CD4-positive, alpha-beta T cell treated with Interleukin-2 at 100 ng/mL for 4 hours (primary cell): ENCODE results near the gene UBQLNL.

Experiments
- DNase-seq: peaks from one replicate; pipeline ENCODE4 v3.0.0-alpha.2; 2020; ENCODE audit warnings: low spot score

The UBQLNL gene

GRCh38 chr11:5516599-5516998, at the start of gene UBQLNL:
UBQLNL (minus strand) TSS chr11:5516699; CDS start chr11:5516441, 258 bp downstream.
- DNase-seq = no peak

- no peak for DNase-seq
These were observed 47.9 kb upstream of the UBQLNL start for GRCh38 chr11:5564259-5565019.

- DNase-seq = no peak
These were observed 41.3 kb upstream of the UBQLNL start for GRCh38 chr11:5557751-5558150.

- DNase-seq = no peak
These were observed 40.2 kb upstream of the UBQLNL start for GRCh38 chr11:5556596-5557188.

GRCh38 chr11:5553343-5553742, 36.8 kb upstream of the UBQLNL start:
- no peak for DNase-seq

GRCh38 chr11:5550440-5551095, 34.1 kb upstream of the UBQLNL start:
- DNase-seq = no peak

GRCh38 chr11:5548440-5548839, 31.9 kb upstream of the UBQLNL start, which contains the start of gene OR52H1:
OR52H1 (minus strand) TSS chr11:5548540; CDS start chr11:5545505, 3,035 bp downstream.
- DNase-seq = no peak

- no peak for DNase-seq
These were observed 31.5 kb upstream of the UBQLNL start for GRCh38 chr11:5547982-5548381.

GRCh38 chr11:5546457-5546856, 30.0 kb upstream of the UBQLNL start:
- DNase-seq = no peak

GRCh38 chr11:5541427-5541826, 24.9 kb upstream of the UBQLNL start:
- no peak for DNase-seq

GRCh38 chr11:5536482-5536881, 20.0 kb upstream of the UBQLNL start:
- no peak for DNase-seq

- no peak for DNase-seq
These were observed 17.5 kb upstream of the UBQLNL start for GRCh38 chr11:5534046-5534445.

GRCh38 chr11:5531053-5531831, 14.7 kb upstream of the UBQLNL start:
- no peak for DNase-seq

- DNase-seq = no peak
These were observed 12.0 kb upstream of the UBQLNL start for GRCh38 chr11:5528495-5528894.

- DNase-seq = no peak
These were observed 11.2 kb upstream of the UBQLNL start for GRCh38 chr11:5527716-5528115.

- no peak for DNase-seq
These were observed 8.3 kb upstream of the UBQLNL start for GRCh38 chr11:5524756-5525155.

GRCh38 chr11:5522308-5522707, 5.8 kb upstream of the UBQLNL start:
- no peak for DNase-seq

GRCh38 chr11:5521540-5521939, 5.0 kb upstream of the UBQLNL start:
- DNase-seq = no peak

- no peak for DNase-seq
These were observed 1.7 kb downstream of the UBQLNL start for GRCh38 chr11:5514841-5515240.

GRCh38 chr11:5509803-5510202, 6.7 kb downstream of the UBQLNL start, which contains the start of gene UBQLN3:
UBQLN3 (minus strand) TSS chr11:5509957; CDS start chr11:5509558, 399 bp downstream.
- no peak for DNase-seq

- DNase-seq = no peak
These were observed 7.9 kb downstream of the UBQLNL start for GRCh38 chr11:5508605-5509004.

GRCh38 chr11:5507933-5508305, 8.6 kb downstream of the UBQLNL start:
- no peak for DNase-seq
